ENCODE data around the gene PLA2G2A. TPM values are rescaled to one million over a fixed set of nuclear protein-coding genes. Genes with fewer than 3 reads are reported as not detected.

Gene PLA2G2A, protein sequence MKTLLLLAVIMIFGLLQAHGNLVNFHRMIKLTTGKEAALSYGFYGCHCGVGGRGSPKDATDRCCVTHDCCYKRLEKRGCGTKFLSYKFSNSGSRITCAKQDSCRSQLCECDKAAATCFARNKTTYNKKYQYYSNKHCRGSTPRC
- polyA plus RNA-seq (2012; ENCODE audit: insufficient read depth, insufficient read length, low read depth), result not detected

DNA sequence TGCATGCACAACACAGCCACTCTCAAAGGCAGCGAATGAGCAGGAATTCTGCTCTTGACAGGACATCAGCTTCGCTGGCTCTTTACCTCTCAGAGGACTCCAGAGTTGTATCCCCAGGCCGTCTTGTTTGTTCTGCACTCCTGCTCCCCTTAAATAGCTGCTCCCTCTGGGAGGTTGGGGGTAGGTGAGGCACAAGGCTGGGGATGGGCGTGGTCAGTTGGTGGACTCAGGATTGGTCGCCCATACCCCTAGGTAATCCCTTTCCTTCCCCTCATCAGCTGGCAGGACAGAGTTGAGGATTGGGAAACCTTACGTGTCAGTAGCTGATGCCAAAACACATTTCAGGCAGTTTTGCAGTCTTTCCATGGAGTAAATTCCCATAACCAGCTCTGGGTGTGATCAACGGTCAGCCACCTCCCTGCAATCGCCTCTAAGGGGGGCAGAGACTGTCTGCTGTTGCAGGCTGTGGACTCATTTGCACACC is at the start of gene PLA2G2A:
PLA2G2A (minus strand) TSS at position 125 of the 484 bp plus-strand sequence. CDS start 845 bp downstream, outside the sequence.
- H3K9me3 ChIP-seq, result no peaks in the 10 kb centered on the region
- no peaks in the 10 kb centered on the region for H3K4me1 ChIP-seq
- H3K27me3 ChIP-seq, result no peaks in the 10 kb centered on the region
- no peak for DNase-seq
- H3K4me3 ChIP-seq (ENCODE audit: low read depth, low read length), result no peak within 1 kb of the TSS
- no peaks in the 10 kb centered on the region for H3K36me3 ChIP-seq
- TF ChIP-seq, protein P1, sequence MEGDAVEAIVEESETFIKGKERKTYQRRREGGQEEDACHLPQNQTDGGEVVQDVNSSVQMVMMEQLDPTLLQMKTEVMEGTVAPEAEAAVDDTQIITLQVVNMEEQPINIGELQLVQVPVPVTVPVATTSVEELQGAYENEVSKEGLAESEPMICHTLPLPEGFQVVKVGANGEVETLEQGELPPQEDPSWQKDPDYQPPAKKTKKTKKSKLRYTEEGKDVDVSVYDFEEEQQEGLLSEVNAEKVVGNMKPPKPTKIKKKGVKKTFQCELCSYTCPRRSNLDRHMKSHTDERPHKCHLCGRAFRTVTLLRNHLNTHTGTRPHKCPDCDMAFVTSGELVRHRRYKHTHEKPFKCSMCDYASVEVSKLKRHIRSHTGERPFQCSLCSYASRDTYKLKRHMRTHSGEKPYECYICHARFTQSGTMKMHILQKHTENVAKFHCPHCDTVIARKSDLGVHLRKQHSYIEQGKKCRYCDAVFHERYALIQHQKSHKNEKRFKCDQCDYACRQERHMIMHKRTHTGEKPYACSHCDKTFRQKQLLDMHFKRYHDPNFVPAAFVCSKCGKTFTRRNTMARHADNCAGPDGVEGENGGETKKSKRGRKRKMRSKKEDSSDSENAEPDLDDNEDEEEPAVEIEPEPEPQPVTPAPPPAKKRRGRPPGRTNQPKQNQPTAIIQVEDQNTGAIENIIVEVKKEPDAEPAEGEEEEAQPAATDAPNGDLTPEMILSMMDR (IDR thresholded peaks at IDR 0.05; ENCODE audit: low read depth, low read length), result no peak

DNA sequence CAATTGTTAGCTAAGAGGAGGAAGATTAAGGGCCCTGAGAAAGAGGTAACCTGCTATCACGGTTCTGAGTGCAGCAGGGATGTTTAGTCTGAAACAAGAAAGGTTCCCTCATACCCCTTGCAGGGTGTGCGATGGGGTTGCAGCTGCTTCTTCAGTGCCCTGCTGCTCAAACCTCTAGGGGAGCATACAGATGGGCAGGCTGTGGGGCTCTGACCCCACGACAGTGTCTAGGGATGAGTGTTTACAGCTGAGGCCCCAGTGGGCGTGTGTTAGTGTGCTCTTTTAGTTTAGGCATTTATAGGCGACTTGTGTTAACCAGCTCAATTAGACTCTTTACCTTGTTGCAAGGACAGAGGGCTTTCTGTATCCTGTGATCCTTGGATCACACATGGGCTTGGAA is 49.3 kb upstream of the PLA2G2A start:
- no peaks in the 10 kb centered on the region for H3K36me3 ChIP-seq
- H3K27me3 ChIP-seq, result no peaks in the 10 kb centered on the region
- TF ChIP-seq, protein P1 (IDR thresholded peaks at IDR 0.05; ENCODE audit: low read depth, low read length), result no peak
- no peaks in the 10 kb centered on the region for H3K4me1 ChIP-seq
- H3K9me3 ChIP-seq, result no peaks in the 10 kb centered on the region
- no peak overlapping the region for H3K4me3 ChIP-seq (ENCODE audit: low read depth, low read length)
- no peak for DNase-seq

DNA sequence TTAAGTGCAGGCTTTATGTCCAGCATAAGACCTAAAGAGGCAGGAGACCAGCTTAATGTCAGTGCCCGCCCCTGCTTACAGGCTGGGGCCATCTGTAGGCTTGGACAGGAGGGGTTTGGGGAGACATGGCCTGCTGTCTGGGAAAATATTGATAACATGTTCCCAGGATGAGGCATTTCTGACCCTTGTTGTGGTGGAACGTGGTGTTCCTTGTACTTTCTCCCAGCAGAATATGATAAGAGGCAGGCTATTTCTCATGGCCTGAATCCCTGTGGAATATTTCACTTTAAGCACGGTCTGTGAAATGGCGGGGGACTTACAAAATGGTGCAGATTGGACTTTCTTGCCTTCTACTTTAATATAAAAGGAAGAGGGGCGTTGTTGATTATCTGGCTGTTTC is 48.7 kb upstream of the PLA2G2A start:
- Histone ChIP-seq H3K36me3 (no peaks in the 10 kb centered on the region), H3K9me3 (no peaks in the 10 kb centered on the region), H3K27me3 (no peaks in the 10 kb centered on the region), H3K4me1 (no peaks in the 10 kb centered on the region), H3K4me3 (ENCODE audit: low read depth, low read length) (no peak overlapping the region)
- no peak for DNase-seq
- TF ChIP-seq, protein P1 (IDR thresholded peaks at IDR 0.05; ENCODE audit: low read depth, low read length), result no peak

DNA sequence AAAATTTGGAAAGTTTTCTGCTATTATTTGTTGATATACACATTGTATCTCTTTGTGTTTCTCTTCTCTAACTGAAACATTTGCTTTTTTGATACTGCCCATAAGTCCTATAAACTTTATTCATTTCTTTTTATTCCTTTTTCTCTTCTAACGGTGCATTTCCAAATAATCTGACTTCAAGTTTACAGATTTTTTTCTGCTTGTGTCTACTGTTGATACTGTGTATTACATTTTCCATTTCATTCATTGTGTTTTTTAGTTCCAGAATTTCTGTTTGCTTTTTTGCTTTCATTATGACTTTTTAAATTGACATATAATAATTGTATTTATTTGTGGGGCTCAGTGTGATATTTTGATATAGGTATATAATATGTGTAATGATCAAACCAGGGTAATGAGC is 38.3 kb upstream of the PLA2G2A start:
- no peaks in the 10 kb centered on the region for H3K27me3 ChIP-seq
- H3K4me1 ChIP-seq, result no peaks in the 10 kb centered on the region
- no peak overlapping the region for H3K4me3 ChIP-seq (ENCODE audit: low read depth, low read length)
- H3K36me3 ChIP-seq, result no peaks in the 10 kb centered on the region
- no peaks in the 10 kb centered on the region for H3K9me3 ChIP-seq
- no peak for DNase-seq
- TF ChIP-seq, protein P1 (IDR thresholded peaks at IDR 0.05; ENCODE audit: low read depth, low read length), result no peak

DNA sequence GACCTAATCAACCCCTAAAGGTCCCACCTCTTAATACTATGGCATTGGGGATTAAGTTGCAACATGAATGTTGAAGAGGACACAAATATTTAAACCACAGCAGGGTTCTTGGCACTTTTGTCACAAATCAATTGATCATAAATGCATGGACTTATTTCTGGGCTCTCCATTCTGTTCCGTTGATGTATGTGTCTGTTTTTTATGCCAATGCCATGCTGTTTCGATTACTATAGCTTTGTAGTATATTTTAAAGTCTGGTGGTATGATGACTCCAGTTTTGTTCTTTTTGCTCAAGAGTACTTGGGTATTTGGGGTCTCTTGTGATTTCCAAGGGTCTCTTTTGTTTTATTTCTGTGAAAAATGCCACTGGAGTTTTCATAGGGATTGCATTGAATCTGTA is 34.7 kb upstream of the PLA2G2A start:
- TF ChIP-seq, protein P1 (IDR thresholded peaks at IDR 0.05; ENCODE audit: low read depth, low read length), result no peak
- no peaks in the 10 kb centered on the region for H3K9me3 ChIP-seq
- DNase-seq, result no peak
- H3K27me3 ChIP-seq, result no peaks in the 10 kb centered on the region
- no peaks in the 10 kb centered on the region for H3K36me3 ChIP-seq
- no peaks in the 10 kb centered on the region for H3K4me1 ChIP-seq
- H3K4me3 ChIP-seq (ENCODE audit: low read depth, low read length), result no peak overlapping the region

DNA sequence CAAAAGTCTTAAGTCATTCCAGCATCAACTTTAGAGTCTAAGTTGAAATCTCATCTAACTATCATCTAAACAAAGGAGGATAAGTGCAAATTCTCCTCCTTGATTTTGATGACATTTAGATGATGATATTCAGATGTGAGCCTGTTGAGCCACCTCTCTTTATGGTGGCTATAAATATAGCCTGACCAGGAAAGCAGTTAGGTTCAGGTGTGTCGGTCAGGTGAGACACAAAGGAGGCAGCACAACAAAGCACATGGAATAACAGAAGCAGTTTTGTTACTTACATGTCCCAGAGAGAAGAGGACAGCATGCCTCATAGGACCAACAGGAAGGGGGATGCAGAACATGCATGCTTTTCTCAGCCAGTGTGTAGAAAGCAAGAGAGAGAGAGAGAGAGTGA is 30.6 kb upstream of the PLA2G2A start:
- TF ChIP-seq, protein P1 (IDR thresholded peaks at IDR 0.05; ENCODE audit: low read depth, low read length), result no peak
- no peak for DNase-seq
- Histone ChIP-seq H3K4me3 (ENCODE audit: low read depth, low read length) (no peak overlapping the region), H3K9me3 (no peaks in the 10 kb centered on the region), H3K27me3 (no peaks in the 10 kb centered on the region), H3K36me3 (no peaks in the 10 kb centered on the region), H3K4me1 (no peaks in the 10 kb centered on the region)
